PFSK-1 (cell line): ENCODE data around the gene MACROH2A1.

Experiments
- POLR2AphosphoS5 ChIP-seq: IDR thresholded peaks from 2 replicates; pipeline ENCODE4 v1.6.1; 2012; ENCODE audit warnings: low read depth, mild to moderate bottlenecking, control low read depth, low read length, moderate library complexity
- SIN3A ChIP-seq: IDR thresholded peaks from 2 replicates; pipeline ENCODE4 v1.6.1; 2012; ENCODE audit warnings: mild to moderate bottlenecking, low read length, moderate library complexity, borderline replicate concordance; ENCODE audit not compliant: insufficient read depth
- TAF1 ChIP-seq: IDR thresholded peaks from 2 replicates; pipeline ENCODE4 v1.6.1; 2012; ENCODE audit warnings: low read length, control low read depth, borderline replicate concordance; ENCODE audit not compliant: insufficient read depth
- TF ChIP-seq, protein P1 (sequence below), 2 experiments: IDR thresholded peaks; 2 replicates each; pipeline versions ENCODE4 v1.6.1 to v1.8.0; 2011 to 2012; ENCODE audit warnings: low read depth in 2 of 2, low read length in 2 of 2, control low read depth in 1 of 2, inconsistent platforms in 1 of 2, mild to moderate bottlenecking in 1 of 2, moderate library complexity in 1 of 2; ENCODE audit not compliant: insufficient read depth in 1 of 2

DNA sequence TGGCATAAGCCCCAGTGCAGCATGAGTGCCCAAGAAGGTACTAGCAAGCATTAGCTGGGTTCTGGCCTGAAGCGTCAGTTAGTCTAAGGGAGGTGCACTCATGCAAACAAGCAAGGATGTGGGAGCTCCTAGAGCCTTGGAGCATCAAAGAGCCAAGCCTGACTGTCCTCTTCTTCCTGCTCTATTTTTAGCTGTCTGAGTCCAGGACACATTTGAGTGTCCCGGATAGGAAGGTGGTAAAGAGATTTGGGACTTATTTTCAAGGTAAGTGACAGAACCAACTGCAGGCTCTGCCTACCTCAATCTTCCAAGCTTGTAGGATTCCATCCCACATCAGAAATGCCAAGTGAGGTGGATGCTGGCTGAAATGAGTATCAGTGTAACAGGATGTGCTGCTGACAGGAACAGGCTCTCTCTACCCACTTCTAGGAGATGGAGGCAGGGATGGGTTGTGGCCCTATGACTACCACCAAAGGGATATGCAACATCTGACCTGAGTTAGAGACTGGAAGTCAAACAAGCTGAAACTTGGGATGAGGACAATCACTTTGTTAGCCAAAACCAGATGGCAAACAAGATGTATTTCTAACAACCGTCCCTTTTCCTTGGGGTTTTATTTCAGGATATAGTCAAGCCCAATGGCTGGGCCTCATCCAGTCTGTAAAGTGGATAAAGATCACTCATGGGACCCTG lies 15.1 kb downstream of the MACROH2A1 start:
- TF ChIP-seq, protein P1, sequence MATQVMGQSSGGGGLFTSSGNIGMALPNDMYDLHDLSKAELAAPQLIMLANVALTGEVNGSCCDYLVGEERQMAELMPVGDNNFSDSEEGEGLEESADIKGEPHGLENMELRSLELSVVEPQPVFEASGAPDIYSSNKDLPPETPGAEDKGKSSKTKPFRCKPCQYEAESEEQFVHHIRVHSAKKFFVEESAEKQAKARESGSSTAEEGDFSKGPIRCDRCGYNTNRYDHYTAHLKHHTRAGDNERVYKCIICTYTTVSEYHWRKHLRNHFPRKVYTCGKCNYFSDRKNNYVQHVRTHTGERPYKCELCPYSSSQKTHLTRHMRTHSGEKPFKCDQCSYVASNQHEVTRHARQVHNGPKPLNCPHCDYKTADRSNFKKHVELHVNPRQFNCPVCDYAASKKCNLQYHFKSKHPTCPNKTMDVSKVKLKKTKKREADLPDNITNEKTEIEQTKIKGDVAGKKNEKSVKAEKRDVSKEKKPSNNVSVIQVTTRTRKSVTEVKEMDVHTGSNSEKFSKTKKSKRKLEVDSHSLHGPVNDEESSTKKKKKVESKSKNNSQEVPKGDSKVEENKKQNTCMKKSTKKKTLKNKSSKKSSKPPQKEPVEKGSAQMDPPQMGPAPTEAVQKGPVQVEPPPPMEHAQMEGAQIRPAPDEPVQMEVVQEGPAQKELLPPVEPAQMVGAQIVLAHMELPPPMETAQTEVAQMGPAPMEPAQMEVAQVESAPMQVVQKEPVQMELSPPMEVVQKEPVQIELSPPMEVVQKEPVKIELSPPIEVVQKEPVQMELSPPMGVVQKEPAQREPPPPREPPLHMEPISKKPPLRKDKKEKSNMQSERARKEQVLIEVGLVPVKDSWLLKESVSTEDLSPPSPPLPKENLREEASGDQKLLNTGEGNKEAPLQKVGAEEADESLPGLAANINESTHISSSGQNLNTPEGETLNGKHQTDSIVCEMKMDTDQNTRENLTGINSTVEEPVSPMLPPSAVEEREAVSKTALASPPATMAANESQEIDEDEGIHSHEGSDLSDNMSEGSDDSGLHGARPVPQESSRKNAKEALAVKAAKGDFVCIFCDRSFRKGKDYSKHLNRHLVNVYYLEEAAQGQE (IDR thresholded peaks at IDR 0.05; ENCODE audit: insufficient read depth in 1 of 2, low read depth in 2 of 2, low read length in 2 of 2): no peak
- TF ChIP-seq TAF1 (no peak), POLR2AphosphoS5 (no peak), SIN3A (no peak)
